ENCODE data around the gene TERT.
"Not testable (repeated sequence)": the region's sequence is repeated elsewhere in the genome, so short reads cannot be mapped to it uniquely, and the experiment has no call there.

Gene TERT

DNA sequence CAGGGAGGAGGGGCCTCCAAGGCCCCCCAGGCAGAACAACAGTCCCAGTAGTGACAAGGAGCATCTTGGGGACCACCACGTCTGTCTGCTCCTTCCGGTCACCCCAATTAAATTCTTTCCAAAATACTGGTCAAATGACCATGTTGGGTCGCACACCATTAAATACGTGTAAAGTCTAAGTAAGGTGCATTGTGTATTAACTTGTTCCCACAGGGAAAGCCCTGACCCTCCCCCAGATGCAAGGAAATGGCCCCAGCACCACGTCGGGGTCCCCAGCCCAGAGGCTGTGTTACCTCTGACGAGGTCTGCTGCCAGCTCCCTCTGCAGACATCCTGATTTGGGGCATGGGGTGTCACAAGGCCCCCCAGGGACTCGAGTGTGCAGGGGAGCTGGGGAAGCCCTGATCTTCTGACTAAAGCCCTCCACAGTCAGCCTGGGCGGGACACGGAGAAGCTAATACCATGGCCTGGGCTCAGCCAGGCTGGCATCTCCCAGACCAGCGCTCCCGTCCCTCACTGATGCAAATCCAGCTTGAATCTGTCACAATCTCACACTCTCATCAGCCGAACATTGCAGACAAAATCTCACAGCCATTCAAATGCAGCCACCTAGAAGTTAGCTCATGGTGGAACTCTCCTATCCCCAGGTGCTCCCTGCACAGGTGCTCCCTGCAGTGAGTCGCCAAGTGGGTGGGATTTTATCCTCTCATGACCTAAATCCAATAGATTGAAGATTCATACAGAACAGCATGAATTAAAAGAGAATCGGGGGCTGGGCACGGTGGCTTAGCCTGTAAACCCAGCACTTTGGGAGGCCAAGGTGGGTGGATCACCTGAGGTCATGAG is 13.6 kb downstream of the TERT start:
- no peak for DNase-seq (ENCODE audit: low read depth, low spot score)
- no peak overlapping the region for H3K27ac ChIP-seq

DNA sequence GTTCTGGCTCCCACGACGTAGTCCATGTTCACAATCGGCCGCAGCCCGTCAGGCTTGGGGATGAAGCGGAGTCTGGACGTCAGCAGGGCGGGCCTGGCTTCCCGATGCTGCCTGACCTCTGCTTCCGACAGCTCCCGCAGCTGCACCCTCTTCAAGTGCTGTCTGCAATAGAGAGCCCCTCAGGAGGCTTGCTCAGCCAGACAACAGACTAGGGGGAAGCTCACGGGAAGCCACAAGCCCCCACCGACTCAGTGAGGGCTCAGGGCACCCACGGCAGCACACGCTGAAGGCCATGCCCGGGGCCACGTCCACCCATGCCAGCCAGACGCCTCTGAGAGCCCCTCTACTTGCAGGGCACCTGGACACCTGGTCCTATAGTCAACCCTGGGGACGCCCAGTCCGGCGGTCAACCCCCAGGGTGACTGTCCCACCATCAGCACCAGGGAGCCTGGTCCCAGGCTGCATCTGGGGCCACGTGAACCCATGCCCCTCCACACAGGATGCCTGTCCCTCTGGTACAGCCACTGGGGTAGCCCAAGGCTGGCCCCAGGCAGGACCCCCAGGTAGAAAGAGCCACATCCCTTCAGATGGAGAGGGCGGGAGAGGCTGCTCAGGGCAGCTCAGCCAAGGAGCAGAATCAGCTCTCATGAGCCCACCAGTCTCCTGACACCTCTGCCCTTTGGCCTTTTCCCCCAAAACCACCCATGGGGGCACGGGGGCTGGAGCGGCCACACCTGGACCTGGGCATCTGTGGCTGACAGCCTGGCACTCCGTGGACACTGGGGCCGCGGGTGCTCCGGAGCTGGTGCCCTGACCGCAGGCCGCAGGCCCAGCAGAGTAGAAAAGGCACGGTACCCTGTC is 14.5 kb downstream of the TERT start:
- DNase-seq (ENCODE audit: low read depth, low spot score), result no peak
- H3K27ac ChIP-seq, result no peak overlapping the region

DNA sequence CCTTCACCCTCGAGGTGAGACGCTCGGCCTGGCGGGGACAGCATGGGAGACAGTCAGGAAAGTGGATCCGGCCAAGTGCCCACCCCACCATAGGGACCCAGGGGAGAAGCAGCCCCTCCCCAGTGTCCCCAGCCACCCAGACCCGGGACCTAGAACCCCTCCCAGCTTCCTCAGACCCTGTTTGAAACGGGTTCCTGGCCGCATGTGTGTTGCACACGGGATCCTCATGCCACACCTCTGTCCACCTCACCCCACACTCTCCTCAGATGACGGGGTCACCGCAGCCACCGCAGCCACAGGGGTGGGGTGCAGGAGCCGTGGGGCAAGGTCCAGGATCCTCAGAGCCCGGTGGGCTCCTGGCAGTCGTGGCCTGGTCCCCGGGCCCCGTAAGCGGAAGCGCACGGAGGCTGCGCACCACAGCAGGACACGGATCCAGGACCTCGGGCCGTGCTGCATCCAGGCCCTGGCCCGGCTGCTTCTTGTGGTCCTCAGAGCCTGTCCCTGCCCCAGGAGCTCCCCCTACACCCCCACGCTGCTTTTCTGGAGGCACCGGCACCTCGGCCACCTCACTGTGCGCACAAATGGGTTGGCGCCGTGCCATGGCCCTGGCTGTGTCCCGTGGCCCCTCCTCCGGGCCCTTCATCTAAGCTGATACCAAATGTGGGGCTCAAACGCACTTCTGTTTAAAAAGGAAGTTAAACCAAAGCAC is 15.3 kb downstream of the TERT start:
- no peak overlapping the region for H3K27ac ChIP-seq

DNA sequence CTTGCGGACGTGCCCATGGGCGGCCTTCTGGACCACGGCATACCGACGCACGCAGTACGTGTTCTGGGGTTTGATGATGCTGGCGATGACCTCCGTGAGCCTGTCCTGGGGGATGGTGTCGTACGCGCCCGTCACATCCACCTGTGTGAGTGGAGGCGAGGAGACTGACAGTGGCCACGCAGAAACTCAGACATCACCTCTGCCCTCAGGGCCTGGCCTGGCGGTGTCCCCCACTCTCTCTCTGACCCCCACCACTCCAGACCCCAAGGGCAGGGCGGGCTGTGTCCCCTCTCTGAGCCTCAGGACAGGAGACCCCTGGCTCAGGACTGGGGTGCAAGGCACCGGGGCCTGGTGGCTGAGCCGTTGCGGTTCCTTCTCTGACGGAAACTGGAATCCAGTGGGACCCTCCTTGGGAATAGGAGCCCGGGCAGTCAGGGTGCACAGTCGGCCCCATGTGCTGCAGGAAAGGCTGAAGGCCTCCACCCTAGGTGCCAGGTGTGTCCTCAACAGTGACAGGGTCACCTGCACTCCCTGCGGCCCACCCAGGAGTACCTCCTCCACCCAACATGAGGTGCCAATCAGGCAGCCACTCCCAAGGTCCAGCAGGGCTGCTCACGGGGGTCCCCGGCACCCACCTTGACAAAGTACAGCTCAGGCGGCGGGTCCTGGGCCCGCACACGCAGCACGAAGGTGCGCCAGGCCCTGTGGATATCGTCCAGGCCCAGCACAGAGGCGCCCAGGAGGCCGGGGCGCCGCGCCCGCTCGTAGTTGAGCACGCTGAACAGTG is 16.0 kb downstream of the TERT start:
- no peak for DNase-seq (ENCODE audit: low read depth, low spot score)
- no peak overlapping the region for H3K27ac ChIP-seq

More for the DNA sequence above, 15.3 kb downstream of the TERT start:
- no peak for DNase-seq (ENCODE audit: low read depth, low spot score)

DNA sequence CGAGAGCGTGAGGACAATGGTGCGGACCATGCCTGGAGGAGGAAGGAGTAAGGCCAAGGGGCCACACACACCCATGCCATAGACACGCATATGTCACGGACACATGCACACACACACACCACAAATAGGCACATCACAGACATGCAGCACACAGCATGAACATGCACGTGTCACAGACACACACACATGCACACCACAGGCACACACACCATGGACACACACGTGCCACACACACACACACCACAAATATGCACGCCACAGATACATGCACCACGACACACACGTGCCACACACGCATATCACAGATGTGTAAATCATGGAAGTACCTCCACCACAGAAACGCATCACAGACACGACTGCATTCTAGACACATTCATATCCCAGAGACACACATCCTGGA is 16.7 kb downstream of the TERT start:
- no peak overlapping the region for H3K27ac ChIP-seq
- no peak for DNase-seq (ENCODE audit: low read depth, low spot score)

DNA sequence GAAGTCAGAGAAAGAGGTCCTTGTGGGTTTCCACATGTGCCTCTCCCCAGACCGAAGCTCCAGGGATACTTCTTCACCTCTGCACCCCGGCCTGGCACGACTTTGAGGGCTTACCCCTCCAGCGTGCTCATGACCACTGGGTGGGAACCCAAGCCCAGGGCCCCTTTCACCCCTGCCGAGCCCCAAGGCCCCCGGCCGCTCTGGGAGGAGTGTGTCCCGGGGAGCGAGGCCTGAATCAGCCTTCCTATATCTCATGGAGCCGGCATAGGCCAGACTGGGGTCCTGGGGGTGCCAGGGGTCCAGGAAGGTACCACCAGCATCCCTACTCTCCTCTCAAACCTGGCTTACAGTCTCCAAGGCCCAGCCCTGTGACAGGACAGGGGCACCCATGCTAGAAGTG is 17.1 kb downstream of the TERT start:
- DNase-seq (ENCODE audit: low read depth, low spot score), result no peak
- H3K27ac ChIP-seq, result no peak overlapping the region

DNA sequence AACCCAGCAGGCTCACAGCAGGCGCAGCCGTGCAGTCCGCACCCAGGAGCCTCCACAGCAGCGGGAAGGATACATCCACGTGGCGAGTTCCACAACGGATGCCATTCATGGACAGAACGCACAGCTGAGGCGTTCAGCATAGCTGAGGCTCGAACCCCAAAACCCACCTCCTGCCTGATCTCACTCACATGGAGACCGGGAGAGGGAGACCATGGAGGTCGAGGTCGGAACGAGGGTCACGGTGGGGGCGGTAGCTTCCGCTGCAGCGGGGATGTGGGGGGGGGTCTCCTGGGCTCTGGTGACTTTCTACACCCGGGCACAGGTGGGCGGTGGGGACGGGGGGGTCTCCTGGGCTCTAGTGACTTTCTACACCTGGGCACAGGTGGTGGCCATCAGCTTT is 17.5 kb downstream of the TERT start:
- no peak overlapping the region for H3K27ac ChIP-seq
- DNase-seq (ENCODE audit: low read depth, low spot score), result no peak

DNA sequence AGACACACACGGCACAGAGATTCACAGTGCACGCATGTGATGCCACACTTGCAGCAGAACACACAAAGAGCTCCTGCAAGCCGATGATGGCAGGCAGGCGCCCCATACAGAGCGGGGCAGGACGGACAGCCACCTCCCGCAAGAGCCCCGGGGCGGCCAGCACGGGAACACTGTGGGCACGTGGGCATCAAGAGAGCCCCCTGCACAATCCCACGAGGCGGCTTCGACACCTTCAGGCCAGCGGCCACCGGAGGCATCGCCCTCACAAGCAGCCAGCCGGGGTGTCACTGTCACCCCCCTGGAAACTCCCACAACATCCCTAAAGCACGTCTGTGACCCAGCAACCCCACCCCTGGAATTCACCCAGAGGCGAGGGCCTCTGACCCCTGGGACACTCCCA is 17.9 kb downstream of the TERT start:
- no peak overlapping the region for H3K27ac ChIP-seq
- no peak for DNase-seq (ENCODE audit: low read depth, low spot score)

DNA sequence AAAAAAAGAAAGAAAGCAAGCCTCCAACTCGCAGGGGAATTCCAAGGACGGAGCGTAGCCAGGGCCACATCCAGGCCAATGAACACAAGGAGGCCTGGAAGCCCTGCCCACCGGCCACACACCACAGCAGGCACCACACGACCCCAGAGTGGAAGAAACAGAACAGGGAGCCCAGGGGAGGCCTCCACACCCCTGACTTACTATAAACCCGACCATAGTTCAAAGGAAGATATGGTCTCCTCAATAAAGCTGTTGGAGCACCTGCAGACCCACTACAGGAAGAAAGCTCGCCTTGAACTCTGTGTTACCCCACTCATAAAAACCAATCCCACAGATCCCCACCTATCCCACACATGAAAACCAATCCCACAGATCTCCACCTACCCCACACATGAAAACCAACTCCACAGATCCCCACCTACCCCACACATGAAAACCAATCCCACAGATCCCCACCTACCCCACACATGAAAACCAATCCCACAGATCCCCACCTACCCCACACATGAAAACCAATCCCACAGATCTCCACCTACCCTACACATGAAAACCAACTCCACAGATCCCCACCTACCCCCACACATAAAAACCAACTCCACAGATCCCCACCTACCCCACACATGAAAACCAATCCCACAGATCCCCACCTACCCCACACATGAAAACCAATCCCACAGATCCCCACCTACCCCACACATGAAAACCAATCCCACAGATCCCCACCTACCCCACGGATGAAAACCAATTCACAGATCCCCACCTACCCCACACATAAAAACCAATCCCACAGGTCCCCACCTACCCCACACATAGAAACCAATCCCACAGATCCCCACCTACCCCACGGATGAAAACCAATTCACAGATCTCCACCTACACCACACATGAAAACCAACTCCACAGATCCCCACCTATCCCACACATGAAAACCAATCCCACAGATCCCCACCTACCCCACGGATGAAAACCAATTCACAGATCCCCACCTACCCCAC is 19.2 kb downstream of the TERT start:
- not testable (repeated sequence) for DNase-seq (ENCODE audit: low read depth, low spot score); H3K27ac ChIP-seq

DNA sequence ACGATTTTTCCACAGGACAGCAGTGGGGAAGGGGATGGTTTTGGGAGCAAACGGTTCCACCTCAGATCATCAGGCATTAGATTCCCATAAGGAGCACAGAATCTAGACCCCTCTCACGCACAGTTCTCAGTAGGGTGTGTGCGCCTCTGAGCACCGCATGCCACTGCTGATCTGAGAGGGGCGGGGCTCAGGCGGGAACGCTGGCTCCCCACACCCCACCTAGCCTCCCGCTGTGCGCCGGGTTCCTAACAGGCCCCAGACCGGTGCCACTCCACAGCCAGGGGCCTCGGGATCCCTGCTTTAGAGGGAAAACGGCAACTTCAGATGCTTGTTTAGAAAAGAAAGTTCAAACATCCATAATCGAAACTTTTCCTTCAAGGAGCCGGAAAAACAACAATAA is 20.4 kb downstream of the TERT start:
- H3K27ac ChIP-seq, result no peak overlapping the region
- DNase-seq (ENCODE audit: low read depth, low spot score), result no peak

DNA sequence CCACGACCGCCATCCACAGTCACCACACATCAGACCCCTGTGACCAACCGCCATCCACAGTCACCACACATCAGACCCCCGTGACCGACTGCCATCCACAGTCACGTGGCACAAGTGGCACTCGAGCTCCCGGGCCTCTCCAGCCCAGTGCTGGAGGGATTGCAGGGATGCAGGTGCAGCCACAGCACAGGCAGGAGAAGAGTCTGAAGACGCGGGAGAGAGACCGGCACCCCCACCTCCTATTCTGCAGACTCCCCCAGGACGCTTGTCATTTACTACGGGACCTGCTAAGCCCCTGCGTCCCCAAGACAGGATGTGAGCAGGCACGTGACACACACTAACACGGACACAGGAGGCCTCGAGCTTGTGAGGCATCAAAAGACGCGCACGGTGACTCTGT is 21.1 kb downstream of the TERT start:
- H3K27ac ChIP-seq, result no peak overlapping the region
- no peak for DNase-seq (ENCODE audit: low read depth, low spot score)

DNA sequence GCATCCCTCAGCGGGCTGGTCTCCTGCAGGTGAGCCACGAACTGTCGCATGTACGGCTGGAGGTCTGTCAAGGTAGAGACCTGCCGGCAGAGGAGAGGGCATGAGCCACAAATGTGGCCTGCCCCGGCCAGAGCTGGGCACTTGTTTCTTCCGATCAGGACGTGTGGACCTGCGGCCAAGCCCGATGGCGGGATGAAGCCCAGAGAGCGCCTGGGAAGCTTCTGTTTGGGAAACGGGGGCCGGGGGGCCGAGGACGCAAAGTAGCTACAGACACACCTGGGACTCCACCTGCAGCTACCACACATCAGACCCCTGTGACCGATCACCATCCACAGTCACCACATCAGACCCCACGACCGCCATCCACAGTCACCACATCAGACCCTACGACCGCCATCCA is 22.7 kb downstream of the TERT start:
- no peak for DNase-seq (ENCODE audit: low read depth, low spot score)
- H3K27ac ChIP-seq, result no peak overlapping the region

DNA sequence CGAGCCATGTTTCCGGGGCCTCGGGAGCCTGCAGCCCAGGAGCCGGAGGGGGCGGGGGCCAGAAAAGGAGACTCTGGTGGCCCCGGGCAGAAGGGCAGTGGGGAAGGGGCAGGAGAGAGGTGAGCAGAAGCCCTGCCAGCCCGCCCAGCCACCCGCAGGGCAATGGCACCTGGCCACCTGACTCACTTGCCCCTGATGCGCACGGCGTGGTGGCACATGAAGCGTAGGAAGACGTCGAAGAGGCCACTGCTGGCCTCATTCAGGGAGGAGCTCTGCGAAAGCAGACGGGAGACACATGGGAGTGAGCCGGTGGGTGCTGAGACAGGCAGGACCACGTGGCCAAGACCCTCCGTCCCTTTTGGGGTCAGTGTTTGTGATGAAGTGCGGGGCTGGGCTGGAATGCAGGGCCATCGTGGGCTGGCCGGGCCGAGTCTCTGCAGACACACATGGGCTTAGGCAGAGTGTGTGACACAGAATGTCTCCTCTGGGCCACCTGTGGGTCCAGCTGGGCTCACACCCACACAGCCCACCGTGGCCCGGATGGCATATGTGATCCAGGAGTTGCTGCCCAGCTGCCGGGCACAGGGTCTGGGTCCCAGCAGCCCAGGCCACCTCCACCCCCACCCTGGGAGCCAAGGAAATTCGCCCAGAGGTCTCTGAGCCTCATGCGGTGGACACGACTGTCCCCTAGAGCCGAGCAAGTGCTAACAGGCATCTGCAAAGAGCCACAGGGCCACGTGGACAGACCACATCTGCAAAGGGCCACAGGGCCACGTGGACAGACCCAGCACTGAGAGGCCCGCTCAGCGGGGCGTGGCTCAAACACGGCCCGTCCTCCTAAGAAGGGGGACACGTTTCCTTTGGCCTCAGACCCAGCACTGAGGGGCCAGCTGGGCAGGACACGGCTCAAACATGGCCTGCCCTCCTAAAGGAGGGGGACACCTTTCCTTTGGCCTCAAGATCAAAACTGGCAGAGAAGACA is 23.6 kb downstream of the TERT start:
- DNase-seq (ENCODE audit: low read depth, low spot score), result no peak
- H3K27ac ChIP-seq, result no peak overlapping the region

DNA sequence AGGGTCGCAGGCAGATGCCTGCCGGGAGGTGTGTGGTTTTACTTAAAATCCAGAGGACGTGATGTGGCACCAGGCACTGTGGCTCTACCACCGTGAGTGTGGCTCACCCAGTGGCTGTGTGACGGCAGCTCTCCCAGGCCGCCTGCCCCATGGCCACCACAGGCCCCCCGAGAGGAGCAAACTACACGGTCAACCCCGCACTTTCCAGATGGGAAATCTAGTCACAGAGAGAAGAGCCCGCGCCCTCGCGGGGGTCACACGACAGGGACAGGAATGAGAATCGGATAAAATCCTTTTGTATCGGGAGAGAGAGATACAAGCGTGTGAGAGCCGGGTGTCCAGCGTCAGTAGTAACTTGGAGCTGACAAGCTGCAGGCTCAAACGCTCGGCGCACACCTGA is 24.4 kb downstream of the TERT start:
- DNase-seq (ENCODE audit: low read depth, low spot score), result no peak
- no peak overlapping the region for H3K27ac ChIP-seq

DNA sequence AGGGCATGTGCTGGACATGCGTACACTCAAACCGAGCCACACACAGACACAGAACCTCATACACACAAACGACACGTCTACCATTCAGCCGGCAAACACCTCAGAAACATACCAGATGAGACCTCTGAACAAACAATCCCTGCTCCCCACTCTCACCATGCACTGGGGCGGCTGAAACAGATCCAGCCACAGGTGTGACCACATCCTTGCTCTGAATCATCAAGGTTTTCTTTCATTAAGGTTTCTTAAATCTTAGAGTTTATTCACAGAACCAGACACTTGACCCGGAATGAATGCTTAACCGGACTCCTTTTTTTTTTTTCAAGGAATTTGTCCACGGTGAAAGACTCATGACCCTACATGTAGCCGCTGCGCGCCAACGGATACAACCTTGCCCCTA is 26.2 kb downstream of the TERT start:
- DNase-seq (ENCODE audit: low read depth, low spot score), result no peak

DNA sequence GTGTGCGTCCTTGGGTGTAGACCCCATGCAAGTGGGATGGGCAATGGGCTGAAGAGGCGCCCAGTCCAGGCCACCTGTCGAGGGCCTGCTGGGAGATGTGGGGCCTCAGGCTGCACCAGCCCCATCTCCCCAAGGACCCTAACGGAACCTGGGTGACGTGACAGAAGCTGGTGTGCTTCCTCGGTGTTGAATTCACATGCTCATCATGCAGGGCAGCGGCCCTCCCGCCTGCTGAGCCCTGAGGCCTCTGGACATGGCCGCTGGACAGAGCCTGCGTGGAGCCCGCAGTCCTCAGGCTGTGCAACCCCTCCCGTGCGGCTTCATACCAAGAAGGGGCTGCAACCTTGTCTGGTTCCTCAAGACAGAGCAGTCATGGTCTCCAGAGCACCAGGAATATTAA is 26.8 kb downstream of the TERT start:
- H3K27ac ChIP-seq, result no peak overlapping the region
- no peak for DNase-seq (ENCODE audit: low read depth, low spot score)

More for the DNA sequence above, 26.2 kb downstream of the TERT start:
- H3K27ac ChIP-seq, result no peak overlapping the region

DNA sequence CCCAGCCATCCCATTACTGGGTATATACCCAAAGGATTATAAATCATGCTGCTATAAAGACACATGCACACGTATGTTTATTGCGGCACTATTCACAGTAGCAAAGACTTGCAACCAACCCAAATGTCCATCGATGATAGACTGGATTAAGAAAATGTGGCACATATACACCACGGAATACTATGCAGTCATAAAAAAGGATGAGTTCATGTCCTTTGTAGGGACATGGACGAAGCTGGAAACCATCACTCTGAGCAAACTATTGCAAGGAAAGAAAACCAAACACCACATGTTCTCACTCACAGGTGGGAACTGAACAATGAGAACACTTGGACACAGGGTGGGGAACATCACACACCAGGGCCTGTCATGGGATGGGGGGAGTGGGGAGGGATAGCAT is 27.4 kb downstream of the TERT start:
- not testable (repeated sequence) for H3K27ac ChIP-seq; DNase-seq (ENCODE audit: low read depth, low spot score)

DNA sequence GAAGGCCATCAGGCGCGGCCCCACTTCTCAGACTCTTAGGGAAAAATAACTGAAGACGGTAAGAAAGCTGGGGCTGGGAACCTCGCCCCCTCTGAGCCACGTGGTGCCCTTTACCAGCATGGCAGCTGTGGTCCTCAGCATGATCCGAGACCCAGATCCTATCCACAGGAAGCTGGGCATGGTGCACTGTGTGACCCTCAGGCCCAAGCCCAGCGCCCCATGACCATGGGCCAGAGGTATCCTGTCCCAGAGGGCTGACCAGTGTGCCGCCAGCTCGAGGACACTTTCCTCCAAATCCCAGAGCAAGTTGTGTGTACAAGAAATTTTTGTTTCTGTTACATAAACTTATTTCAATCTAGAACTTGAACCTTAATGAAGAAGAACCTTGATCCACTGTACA is 28.1 kb downstream of the TERT start:
- no peak for DNase-seq (ENCODE audit: low read depth, low spot score)
- H3K27ac ChIP-seq, result no peak overlapping the region
